ENCODE measurements around the gene ST14.

GRCh38 chr11:130163346-130164220 lies 4.0 kb downstream of the ST14 start:
- TF ChIP-seq, protein P1, sequence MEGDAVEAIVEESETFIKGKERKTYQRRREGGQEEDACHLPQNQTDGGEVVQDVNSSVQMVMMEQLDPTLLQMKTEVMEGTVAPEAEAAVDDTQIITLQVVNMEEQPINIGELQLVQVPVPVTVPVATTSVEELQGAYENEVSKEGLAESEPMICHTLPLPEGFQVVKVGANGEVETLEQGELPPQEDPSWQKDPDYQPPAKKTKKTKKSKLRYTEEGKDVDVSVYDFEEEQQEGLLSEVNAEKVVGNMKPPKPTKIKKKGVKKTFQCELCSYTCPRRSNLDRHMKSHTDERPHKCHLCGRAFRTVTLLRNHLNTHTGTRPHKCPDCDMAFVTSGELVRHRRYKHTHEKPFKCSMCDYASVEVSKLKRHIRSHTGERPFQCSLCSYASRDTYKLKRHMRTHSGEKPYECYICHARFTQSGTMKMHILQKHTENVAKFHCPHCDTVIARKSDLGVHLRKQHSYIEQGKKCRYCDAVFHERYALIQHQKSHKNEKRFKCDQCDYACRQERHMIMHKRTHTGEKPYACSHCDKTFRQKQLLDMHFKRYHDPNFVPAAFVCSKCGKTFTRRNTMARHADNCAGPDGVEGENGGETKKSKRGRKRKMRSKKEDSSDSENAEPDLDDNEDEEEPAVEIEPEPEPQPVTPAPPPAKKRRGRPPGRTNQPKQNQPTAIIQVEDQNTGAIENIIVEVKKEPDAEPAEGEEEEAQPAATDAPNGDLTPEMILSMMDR (optimal IDR thresholded peaks at IDR 0.05 in 1 of 3, IDR thresholded peaks at IDR 0.05 in 1 of 3, conservative IDR thresholded peaks at IDR 0.05 in 1 of 3; ENCODE audit: extremely low read depth in 1 of 3, insufficient read depth in 2 of 3, low read length in 3 of 3), result peak in 1 of 3 experiments; percentile 17
- TF ChIP-seq EZH2 (IDR thresholded peaks at IDR 0.05; ENCODE audit: low read length), result no peak

Measured in keratinocyte (primary cell).